Measurements from ENCODE around the gene DCP1B. TPM values are rescaled to one million over a fixed set of nuclear protein-coding genes. Genes with fewer than 3 reads are reported as not detected.
A peak's percentile ranks its signal among the peaks of the same experiment; 100 is the strongest.

The DCP1B gene
- total RNA-seq, 1 donor from 2014 or later = 14.4 TPM

GRCh38 chr12:1919284-1919683, 85.0 kb downstream of the DCP1B start:
- no peaks in the 10 kb centered on the region for H3K36me3 Mint-ChIP-seq (ENCODE audit: unreplicated experiment)
- no peak overlapping the region for H3K27ac Mint-ChIP-seq (ENCODE audit: unreplicated experiment)
- H3K4me1 Mint-ChIP-seq (ENCODE audit: unreplicated experiment) = peaks cover under 1% of the 10 kb centered on the region
- peaks cover 30% of the 10 kb centered on the region for H3K27me3 Mint-ChIP-seq (ENCODE audit: unreplicated experiment)
- DNase-seq (ENCODE audit: extremely low spot score, unreplicated experiment) = peak; percentile 62
- no peak overlapping the region for H3K4me3 Mint-ChIP-seq (ENCODE audit: unreplicated experiment)
- no peaks in the 10 kb centered on the region for H3K9me3 Mint-ChIP-seq (ENCODE audit: unreplicated experiment)
- TF ChIP-seq, protein P1, sequence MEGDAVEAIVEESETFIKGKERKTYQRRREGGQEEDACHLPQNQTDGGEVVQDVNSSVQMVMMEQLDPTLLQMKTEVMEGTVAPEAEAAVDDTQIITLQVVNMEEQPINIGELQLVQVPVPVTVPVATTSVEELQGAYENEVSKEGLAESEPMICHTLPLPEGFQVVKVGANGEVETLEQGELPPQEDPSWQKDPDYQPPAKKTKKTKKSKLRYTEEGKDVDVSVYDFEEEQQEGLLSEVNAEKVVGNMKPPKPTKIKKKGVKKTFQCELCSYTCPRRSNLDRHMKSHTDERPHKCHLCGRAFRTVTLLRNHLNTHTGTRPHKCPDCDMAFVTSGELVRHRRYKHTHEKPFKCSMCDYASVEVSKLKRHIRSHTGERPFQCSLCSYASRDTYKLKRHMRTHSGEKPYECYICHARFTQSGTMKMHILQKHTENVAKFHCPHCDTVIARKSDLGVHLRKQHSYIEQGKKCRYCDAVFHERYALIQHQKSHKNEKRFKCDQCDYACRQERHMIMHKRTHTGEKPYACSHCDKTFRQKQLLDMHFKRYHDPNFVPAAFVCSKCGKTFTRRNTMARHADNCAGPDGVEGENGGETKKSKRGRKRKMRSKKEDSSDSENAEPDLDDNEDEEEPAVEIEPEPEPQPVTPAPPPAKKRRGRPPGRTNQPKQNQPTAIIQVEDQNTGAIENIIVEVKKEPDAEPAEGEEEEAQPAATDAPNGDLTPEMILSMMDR (IDR thresholded peaks at IDR 0.05) = no peak

- no peaks in the 10 kb centered on the region for H3K9me3 Mint-ChIP-seq (ENCODE audit: unreplicated experiment)
- TF ChIP-seq, protein P1 (IDR thresholded peaks at IDR 0.05) = no peak
- no peak overlapping the region for H3K27ac Mint-ChIP-seq (ENCODE audit: unreplicated experiment)
- DNase-seq (ENCODE audit: extremely low spot score, unreplicated experiment) = peak; percentile 70
- H3K27me3 Mint-ChIP-seq (ENCODE audit: unreplicated experiment) = peaks cover 29% of the 10 kb centered on the region
- no peaks in the 10 kb centered on the region for H3K36me3 Mint-ChIP-seq (ENCODE audit: unreplicated experiment)
- no peaks in the 10 kb centered on the region for H3K4me1 Mint-ChIP-seq (ENCODE audit: unreplicated experiment)
- H3K4me3 Mint-ChIP-seq (ENCODE audit: unreplicated experiment) = no peak overlapping the region
Observed at GRCh38 chr12:1918884-1919236, 85.4 kb downstream of the DCP1B start.

DNA sequence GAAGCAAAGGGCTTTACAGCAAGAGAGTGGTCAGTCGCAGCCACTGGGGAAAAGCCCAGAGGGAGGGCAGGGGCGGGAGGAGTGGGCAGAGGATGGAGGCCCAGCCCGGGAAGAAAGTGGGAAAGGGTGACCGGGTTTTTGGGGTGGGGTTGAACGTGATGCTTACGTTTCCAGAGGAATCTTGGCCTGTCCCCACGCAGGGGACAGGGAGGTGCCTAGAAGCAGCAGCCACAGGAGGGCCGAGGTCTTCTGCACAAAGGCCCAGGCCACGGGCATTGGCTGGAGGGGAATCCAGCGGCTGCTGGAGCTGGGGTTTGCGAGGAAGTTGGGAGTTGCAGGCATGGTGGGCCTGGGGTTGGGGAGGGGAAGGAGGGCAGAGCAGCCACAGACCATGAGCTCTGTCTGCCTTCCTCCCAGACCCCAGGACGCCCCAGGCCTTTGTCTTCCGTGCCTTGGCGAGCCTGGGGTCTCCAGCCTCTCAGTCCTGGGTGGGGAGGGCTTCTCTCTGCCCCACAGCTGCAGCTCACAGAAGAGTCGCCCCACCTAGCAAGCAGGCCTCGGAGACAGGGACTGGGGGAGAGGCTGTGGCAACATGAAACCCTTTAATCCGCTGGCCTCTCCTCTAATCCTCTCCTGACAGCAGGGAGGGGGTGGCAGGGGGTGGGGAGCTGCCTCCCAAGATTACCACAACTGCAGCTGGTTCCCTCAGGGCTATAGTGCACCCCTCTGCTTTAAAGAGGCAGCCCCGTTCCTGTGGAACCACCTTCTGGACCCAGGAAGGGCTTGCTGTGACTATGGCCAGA, 86.0 kb downstream of the DCP1B start, which contains the start of gene CACNA2D4:
CACNA2D4 (minus strand) TSS at position 572 of the 803 bp plus-strand sequence; CDS start at position 393, 179 bp downstream.
- Mint-ChIP-seq H3K9me3 (ENCODE audit: unreplicated experiment) (no peaks in the 10 kb centered on the region), H3K4me1 (ENCODE audit: unreplicated experiment) (no peaks in the 10 kb centered on the region), H3K36me3 (ENCODE audit: unreplicated experiment) (no peaks in the 10 kb centered on the region), H3K27ac (ENCODE audit: unreplicated experiment) (no peak within 1 kb of the TSS), H3K4me3 (ENCODE audit: unreplicated experiment) (no peak within 1 kb of the TSS), H3K27me3 (ENCODE audit: unreplicated experiment) (peaks cover 24% of the 10 kb centered on the region)
- TF ChIP-seq, protein P1 (IDR thresholded peaks at IDR 0.05) = no peak
- peak; percentile 71 for DNase-seq (ENCODE audit: extremely low spot score, unreplicated experiment)

DNA sequence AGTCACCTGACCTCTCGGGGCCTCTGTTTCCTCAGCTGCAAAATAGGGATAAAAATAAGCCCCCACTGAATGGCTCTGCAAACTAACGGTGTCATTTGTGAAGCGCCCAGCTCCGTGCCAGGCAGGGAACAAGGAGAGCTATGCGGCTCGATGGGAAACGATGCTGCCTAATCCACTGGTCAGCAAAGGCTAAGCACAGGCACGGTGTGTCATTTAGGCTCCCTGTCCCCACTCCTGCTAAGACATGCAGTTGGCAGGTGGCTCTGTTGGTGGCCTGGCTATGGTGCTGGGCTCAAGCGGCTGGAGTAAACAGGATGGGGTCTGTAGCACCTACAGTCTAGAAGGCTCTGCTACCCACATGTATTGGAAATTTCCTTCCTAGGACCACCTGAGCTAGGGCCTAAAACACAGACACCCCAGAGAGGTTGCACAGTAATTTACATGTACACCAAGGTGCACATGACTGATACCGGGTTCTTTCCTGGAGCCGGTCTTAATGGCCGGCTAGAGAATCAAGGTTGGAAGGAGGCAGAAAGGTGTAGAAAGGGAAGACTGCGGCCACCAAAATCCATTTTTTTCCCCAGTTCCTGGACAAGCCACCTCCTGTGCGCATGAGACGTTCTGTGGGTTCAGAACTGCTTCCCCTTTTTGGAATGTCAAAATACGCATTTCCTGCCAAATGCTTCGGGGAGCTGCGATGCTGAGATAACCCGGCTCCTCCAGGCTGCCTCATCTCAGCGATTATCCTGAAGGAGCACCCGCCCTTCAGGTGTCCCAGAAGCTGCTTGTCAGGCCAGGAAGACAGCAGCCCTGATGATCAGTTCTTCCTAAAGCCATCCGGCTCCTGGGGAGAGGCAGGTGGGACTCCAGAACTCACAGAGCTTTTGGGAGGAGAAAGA, 86.8 kb downstream of the DCP1B start:
- H3K27me3 Mint-ChIP-seq (ENCODE audit: unreplicated experiment) = peaks cover 22% of the 10 kb centered on the region
- no peak overlapping the region for H3K27ac Mint-ChIP-seq (ENCODE audit: unreplicated experiment)
- TF ChIP-seq, protein P1 (IDR thresholded peaks at IDR 0.05) = no peak
- H3K4me1 Mint-ChIP-seq (ENCODE audit: unreplicated experiment) = peaks cover 3% of the 10 kb centered on the region
- no peaks in the 10 kb centered on the region for H3K36me3 Mint-ChIP-seq (ENCODE audit: unreplicated experiment)
- no peak for DNase-seq (ENCODE audit: extremely low spot score, unreplicated experiment)
- no peaks in the 10 kb centered on the region for H3K9me3 Mint-ChIP-seq (ENCODE audit: unreplicated experiment)
- no peak overlapping the region for H3K4me3 Mint-ChIP-seq (ENCODE audit: unreplicated experiment)

Measured in osteocyte (in vitro differentiated cells).